GM21367 (cell line): ENCODE measurements around the gene DLGAP5.

Experiments used
- ATAC-seq: cut with Tn5 transposase; IDR thresholded peaks from one replicate; pipeline ENCODE4 v1.9.1; 2021; ENCODE audit not compliant: unreplicated experiment

Gene DLGAP5

DNA sequence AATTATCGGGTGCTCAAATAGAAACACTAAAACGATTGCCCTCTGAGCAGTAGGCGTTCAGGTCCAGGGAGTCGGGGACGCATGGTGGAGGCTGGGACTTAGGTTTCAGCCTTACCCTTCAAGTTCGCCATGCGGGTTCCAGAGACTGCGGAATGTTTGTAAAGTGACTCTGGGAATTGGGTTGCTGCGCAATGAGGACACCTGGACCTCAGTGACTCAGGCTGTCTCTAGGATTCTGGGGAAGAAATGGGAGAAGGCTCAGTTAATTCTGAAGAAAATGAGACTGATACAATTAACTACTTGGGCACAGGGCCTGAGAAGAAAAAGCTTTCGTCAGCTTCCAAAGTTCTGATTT is 61.2 kb downstream of the DLGAP5 start:
- ATAC-seq: no peak

DNA sequence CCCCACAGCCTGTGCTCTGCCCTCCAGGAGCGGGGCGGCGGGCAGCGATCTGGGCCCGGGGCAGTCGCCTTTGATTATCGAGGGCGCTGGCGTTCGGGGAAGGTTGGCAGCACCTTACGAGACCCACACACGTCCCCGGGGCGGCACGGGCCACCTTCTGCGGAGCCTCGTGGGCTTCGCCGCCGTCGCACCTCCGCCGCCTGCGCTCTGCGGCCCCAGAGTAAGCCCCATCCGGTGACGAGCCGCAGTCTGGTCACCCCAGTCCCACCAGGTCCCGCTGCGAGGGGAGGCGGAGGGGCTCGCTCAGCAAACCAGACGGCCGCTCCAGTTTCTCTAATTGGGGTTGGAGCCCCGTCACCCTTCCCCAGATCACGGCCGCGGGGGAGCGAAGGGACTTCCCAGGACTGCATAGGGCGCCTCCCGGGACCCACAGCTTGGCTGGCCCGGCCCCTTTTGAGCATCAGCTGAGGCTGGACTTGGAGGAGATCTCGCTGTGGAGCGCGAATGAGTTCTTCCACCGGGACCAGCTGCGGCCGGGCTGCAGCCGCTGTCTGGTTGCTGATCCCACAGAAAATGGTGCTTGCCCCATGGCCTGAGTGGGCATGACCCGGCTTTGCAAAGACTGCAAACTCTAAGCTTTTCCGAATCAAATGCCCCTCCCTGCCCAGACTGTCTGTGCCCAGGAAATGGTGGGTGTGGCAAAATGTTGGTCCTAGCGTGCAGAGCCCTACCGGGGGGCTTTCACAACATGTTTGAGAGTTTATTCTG is 61.8 kb downstream of the DLGAP5 start:
- peak; percentile 45 for ATAC-seq

DNA sequence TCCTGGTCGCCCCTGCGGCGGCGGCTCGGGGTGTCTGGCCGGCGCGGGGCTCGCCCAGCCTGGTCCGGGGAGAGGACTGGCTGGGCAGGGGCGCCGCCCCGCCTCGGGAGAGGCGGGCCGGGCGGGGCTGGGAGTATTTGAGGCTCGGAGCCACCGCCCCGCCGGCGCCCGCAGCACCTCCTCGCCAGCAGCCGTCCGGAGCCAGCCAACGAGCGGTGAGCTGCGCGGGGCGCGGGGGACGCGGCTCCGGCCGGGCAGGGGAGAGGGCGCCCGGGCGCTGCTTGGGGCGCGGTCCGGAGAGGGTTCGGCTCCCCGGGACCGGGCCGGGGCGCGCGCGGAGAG is 62.3 kb downstream of the DLGAP5 start, which contains the start of gene LGALS3:
Gene LGALS3 (plus strand): TSS at position 167 of the 342 bp plus-strand sequence. CDS start 8,122 bp downstream, outside the sequence.
- ATAC-seq: peak; percentile 63

DNA sequence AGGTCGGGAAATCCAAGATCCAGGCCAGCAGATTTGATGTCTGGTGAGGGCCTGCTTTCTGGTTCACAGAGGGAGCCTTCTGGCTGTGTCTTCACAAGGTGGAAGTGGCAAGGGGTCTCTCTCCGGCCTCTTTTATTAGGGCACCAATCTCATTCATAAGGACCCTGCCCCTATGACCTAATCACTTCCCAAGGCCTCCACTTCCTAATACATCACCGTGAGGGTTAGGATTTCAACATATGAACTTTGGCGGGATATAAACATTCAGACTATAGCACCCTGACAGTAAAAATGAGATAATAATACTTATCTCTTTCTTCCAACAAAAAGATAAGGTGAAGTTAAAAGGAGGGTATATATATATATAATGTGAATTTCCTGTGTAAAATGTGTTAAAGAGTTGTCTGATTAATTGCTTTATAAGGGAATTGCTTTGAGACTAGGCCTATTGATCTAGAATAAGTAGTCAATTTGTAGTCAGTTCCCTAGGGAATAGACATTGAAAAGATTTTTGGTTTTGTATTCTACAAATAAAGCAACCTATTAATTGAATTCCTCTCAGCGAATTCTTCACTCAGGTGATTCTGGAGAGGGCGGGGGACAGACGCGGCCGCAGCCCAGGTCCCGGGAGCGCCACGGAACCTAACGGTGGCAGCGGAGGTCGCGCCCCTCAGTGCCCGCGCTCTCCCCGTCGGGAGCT is 62.8 kb downstream of the DLGAP5 start:
- no peak for ATAC-seq

DNA sequence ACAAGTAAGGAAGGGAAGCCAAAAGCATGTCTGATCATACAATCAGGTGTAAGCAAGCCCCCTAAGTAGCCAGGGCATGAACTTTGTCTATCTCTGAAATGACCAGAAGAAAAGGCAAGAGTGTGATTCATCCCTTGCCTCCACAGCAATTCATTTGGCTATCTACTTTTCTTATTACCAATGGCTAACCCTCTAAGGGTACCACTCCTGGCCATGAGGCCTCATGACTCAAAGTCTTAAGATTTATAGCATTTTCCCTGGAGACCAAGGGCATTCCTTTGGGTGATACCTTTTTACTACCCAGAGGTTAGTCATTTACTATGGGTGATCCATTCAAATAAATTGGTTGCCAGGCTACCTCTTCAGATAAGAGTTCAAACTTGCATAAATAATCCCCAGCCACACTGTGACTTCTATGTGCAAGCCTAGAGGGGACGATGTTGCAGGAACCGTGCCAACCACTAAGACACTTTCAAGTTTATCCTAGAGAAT is 63.9 kb downstream of the DLGAP5 start:
- no peak for ATAC-seq

DNA sequence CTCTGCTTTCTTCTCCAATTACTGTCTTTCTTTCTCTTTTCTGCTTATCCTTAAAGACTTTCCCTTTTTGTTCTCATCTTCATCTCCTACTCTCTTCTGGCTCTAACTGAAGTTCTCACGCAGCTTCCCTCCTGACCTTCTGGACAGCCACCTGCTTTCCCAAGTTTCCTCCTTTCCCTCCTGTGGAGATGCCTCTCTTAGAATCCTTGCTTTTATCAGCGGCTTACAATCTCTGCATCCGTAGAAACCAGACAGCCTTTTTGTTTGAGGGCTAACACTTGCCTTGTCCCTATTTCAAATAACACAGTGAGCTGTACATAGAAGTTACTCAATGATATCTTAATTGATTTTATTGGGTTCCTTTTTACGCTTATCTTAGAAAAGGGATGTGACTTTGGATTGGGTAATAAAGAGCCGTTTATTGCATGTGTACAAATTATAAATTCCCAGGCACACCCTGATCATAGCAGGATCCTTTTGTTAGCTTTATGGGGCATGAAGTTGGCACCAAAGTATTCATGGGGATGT is 64.4 kb downstream of the DLGAP5 start:
- ATAC-seq: no peak

DNA sequence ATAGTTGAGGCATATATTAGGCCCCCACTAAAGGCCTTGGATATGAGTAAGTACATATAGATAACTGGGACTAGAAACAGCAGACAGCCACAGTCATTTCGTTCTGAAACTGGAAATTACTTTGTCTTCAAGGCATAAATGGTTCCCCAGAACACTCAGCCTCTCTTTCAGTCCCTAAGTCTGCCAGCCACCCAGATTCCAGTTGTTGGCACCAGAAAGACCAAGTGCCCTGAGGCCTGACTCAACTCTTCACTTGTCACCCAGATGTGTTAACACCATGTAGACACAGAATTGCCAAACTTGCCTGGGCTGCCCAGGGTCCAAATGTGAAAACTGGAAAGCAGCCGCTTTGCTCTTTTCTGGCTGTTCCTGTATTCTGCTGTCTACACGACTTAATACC is 65.4 kb downstream of the DLGAP5 start:
- ATAC-seq: no peak

DNA sequence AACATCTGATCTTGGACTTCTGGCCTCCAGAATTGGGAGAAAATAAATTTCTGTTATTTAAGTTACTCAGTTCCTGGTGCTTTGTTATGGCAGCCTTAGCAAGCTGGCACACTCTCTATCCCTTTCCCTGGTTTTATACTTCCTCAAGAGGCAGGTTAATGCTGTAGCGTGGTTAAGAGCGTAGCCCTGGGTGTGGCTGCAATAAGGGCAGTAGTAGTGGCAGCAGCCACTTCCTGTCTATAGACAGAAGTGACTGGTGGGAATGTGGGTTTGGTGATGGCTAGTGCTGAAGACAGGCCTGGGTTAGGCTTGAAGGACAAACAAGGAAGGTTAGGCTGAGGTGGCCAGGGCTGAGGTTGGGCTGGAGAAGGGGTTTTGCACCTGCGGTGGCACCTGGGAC is 66.0 kb downstream of the DLGAP5 start:
- no peak for ATAC-seq

DNA sequence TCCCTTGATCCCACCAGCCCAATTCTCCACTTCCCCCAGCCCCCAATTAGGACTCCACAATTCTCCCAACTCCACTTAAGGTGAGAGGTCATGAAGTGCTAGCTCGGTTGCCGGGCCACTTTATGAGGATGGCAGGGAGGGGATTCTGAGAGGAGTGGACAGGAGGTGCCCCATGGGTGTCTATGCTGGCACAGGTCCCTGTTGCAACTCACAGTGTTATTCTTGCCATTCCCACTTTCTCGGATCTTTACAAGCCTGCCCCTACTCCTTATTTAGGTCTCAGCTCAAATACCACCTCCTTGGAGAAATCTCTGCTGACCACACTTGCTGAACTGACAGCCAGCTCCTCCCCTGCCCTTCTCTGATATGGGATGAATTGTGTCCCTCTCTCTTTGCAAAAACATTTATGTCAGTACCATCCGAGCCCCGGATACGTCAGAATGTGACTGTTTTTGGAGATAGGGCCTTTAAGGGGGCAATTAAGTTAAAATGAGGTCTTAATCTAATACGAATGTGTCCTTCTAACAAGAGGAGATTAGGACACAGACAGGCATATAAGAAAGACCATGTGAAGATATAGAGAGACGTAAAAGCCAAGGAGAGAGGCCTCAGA is 66.5 kb downstream of the DLGAP5 start:
- ATAC-seq: no peak

DNA sequence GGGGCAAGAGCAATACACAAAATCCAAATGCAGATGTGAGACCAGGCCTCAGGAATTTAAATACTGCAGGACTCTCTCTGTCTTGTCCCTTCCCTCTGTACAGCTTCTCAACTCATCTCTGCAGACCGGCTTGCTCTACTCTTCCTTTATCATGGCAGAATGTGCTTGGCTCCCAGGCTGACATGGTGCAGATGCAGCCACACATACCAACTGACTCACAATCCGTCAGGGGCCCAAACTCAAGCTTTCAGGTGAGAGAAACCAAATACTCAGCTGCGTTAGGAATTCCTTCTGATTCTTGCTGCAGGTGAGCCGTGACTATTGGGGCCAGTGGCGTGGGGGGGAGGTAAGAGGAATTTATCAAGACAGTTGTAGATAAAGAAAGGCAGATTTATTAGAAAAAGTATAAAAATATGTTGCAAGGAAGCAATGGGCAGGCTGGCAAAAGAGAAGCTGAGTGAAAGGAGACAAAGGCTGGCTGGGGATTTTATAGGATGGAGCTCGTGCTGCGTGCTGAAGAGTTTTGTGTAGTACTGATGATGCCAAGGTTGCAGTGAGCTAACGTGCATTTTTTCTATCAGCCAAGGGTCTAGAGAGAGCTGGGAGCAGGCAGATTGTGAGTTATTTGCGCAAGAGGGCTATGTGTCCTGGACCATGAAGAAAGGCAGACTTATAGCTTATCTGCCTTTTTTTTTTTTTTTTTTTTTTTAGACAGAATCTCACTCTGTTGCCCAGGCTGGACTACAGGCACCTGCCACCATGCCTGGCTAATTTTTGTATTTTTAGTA is 67.3 kb downstream of the DLGAP5 start:
- ATAC-seq: no peak

DNA sequence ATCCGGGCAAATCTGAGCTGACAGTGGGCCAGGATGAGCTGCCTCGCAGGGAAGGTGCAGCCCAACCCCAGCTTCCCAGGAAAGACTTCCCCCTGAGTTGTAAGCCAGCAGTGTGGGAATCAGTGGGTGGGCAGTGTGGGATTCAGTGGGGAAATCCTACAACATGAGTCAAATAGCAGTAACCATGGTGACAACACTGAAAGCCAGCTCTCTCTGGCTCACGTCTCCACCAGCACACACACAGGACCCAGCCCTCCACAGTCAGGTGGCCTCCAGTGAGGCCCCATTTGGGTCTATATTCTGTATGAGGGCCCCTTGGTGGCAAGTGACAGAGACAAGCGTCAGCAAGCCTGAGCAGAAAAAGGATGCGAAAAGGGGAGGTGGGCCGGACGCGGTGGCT is 68.3 kb downstream of the DLGAP5 start:
- ATAC-seq: no peak

DNA sequence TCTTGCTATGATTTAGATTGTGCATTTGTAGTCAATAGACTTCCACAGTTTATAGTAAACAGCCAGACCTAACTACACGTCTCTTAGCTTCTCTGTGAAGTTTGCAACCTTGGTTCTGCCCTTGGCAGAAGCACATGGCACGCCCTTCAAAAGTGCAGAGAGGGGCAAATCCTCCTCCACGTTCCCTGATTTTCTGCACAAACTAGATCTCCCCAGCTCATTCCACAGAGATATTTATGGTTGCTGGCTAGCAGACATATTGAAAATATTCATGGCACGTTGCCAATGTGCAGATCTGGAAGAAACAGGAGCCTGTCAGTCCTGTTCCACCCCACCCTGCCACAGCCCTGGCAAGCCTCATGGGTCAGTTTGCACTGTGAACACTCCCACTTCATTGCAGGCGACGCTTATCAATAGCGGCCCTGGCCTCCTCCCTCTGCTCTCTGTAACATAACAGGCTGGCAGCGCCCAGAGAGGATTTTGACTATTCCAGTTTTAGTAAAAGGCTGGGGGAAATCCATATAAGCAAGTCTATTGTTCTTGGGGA is 68.9 kb downstream of the DLGAP5 start:
- no peak for ATAC-seq

DNA sequence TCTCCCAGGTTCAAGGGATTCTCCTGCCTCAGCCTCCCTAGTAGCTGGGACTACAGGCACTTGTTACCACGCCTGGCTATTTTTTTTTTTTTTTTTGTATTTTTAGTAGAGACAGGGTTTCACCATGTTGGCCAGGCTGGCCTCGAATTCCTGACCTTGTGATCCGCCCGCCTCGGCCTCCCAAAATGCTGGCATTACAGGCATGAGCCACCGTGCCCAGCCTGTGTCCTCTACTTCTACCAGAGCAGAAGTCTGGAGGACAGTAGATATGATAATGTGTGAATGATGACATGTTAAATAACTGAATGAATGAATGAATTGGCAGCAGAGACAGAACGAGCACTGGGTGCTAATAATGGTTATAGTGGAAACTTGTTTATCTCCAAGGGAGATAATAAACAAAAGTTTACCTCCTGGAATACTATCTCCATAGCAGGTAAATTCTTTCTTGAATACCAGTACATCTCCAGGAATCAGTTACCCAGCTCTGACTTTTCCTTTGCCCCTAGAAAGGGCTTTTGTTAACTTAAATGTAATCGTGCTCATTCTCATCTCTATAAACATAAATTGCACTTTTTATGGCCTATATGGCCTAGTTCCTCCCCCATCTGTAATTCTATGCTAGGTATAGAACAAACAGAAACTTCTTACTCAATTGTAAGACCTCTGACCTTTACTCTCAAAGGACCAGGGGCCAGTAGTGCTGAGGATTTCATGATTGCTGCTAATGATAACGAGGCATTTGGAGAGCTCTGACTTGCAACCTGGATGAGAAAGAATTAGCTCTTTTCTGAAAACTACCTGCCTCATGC is 69.6 kb downstream of the DLGAP5 start:
- ATAC-seq: no peak

DNA sequence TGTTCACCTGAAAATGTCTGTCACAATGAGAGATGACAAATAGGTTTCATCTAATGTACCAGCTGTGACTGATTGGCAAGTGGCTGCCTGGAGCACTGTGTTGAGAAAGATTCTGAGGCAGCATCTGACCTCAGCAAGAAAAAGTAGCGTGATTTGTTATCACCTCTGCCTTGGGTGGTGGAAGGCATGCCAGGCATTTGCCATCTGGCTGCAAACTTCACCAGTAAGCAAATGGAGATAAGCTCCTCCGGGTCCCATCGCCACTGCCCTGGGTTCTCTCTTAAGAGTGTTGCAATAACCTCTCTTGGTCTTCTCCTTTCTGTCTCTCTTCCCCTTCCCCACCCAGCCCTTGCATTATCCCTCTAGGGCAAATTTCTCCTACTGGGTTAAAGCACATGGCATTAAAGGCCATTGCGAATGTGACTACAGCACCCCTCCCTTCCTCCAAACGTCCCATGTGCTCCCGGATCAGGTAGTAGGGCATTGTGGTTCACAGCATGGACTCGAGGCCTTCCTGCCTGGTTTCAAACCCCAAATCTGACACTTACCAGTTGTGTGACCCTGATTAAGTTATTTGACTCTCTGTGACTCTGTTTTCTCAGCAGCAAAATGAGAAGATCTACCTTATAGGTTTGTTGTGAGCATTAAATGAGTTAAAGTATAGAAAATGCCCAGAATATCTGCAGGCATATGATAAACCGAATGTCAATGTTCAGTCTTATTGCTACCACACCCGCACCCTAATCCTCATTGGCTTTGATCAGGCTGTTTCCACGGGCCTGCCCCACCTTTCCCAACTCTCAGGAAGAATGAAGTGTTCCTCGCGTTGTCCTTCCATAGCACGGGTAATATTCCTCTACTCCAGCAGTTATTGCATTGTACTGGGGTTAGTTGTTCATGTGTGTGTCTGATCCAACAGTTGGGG is 70.6 kb downstream of the DLGAP5 start:
- no peak for ATAC-seq

DNA sequence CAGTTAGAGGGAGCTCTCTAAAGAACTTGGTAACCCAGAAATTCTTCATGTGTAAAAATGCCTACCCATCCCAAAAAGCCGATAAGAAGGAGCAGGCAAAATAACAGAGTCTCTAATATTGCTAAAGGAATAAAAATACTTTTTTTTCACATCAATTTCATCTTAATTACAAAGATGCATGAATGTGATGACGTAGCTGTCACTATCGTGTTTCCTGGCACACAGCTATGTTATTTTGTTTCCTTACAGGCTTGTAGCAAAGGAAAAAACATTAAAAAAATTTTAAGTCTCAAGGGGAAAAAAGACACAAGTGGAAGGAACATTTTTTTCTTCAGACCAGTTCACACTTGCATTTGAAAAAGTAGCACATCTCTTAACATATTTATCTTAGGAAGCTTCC is 72.6 kb downstream of the DLGAP5 start:
- ATAC-seq: no peak

DNA sequence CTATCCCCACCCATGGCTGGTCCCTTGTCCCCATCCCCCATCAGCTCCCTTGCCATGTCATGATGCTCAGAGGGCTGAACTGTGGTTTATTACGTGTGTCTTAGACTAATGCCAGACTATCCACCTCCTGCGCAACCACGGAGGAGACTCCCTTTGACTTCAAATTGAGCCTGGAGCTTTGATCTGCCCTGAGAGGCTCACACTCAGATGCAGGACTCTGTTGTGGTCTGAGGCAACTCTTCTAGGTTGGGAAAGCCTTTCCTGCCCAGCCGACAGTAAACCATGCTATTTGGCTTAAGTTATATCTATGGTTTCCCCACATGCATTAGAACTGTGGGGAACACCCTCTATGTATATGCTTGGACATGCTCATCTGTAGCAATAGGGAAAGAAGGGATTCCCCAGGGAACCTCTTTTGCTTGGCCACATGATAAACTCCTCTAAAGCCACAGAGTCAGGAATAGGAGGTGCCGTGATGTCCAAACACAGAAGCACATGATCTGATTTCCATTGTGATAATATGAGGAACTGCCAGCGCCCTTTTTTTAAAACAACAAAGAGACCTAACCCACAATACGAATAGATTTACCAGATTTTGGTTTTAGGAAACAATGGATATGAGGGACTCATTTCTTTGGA is 73.5 kb downstream of the DLGAP5 start:
- no peak for ATAC-seq

DNA sequence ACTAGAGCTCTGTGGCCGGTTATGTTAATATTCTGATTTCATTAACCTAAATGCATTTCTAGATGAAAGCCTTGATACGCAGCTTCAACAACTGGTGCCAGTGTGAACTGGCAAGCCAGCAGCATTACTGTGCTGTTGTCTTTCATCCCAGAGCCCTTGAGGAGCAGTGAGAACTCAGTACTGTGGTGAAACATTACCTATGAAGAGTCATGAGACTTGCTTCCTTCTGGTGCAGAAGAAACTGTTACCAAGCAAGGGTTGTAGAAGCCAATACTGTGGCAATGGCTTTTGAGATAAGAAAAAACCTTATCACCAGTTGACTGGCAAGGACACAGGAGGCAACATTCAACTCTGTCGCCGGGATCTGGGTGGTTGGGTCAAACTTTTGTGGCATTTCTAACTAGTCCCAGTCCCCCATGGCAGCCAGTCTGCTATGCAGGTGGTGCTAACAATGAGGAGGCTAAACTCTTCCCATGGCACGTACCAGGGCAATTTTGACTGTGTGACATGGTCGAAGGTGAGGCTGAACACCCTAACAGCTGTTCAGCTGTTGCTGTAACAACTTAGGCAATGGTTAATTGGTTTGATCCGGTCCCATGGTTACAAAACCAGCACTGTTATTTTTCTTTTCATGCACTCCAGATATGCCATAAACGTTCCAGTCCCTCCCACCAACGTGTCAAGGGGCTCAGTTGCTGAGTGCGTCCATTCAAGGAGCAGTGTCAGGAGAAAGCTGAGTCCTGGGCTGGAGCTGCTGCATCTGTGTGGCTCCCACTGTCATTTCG is 74.9 kb downstream of the DLGAP5 start:
- ATAC-seq: no peak

DNA sequence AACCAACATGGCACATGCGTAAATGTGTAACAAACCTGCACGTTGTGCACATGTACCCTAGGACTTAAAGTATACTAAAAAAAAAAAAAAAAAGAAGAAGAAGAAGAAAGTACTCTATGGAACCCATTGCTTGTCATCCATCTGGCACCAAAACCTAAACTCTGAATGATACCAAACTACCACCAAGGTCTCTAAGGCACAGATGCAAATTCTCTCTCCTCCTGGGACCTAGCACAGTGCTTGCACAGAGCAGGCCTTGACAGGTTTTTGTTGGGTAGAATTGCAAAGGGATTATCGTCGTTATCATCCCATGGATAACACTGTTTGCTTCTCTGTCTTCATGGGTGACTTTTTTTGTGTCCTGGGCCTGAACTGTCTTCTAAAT is 75.5 kb downstream of the DLGAP5 start:
- no peak for ATAC-seq
